Measurements from ENCODE around the gene ZNF24.

DNA sequence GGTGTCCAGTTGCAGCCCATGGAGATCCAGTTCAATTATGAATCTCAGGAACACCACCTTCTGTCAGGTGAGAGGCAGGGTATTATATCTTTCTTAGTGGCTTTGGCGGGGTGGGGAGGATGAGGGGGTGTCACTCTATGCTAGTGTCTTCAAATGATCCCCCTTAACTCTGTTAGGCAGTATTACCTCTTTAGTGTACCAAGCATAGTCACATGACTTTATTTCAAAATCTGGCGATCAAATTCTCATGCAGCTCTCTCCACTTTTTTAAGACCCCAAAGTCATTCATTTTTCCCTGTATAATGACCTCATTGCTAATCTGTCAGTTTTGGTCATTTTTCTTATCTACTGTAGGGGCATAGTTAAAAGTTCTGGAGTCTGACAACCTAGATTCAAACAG, 53.1 kb downstream of the ZNF24 start:
- TF ChIP-seq, protein P1, sequence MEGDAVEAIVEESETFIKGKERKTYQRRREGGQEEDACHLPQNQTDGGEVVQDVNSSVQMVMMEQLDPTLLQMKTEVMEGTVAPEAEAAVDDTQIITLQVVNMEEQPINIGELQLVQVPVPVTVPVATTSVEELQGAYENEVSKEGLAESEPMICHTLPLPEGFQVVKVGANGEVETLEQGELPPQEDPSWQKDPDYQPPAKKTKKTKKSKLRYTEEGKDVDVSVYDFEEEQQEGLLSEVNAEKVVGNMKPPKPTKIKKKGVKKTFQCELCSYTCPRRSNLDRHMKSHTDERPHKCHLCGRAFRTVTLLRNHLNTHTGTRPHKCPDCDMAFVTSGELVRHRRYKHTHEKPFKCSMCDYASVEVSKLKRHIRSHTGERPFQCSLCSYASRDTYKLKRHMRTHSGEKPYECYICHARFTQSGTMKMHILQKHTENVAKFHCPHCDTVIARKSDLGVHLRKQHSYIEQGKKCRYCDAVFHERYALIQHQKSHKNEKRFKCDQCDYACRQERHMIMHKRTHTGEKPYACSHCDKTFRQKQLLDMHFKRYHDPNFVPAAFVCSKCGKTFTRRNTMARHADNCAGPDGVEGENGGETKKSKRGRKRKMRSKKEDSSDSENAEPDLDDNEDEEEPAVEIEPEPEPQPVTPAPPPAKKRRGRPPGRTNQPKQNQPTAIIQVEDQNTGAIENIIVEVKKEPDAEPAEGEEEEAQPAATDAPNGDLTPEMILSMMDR (IDR thresholded peaks at IDR 0.05), result no peak
- TF ChIP-seq POLR2A (IDR thresholded peaks at IDR 0.05), result no peak
